CD14-positive monocyte (primary cell): Measurements from ENCODE around the gene TPSG1. TPM values are rescaled to one million over a fixed set of nuclear protein-coding genes. Genes with fewer than 3 reads are reported as not detected.

Experiments used
- DNase-seq, 3 donors: peaks; one replicate each; pipeline ENCODE4 v3.0.0-alpha.2; 2011 to 2022
- H2AFZ ChIP-seq: 2 replicates; pipeline ENCODE4 v1.6.0; 2012; ENCODE audit warnings: mild to moderate bottlenecking, low read depth, low read length, inconsistent platforms; ENCODE audit not compliant: insufficient read depth, poor library complexity, severe bottlenecking
- H3K27ac ChIP-seq, 2 donors: 1 replicate in 1 of 2; 2 replicates in 1 of 2; pipeline ENCODE4 v1.5.1; 2012 to 2013; ENCODE audit warnings: low read length in 2 of 2, control low read depth in 1 of 2, inconsistent platforms in 1 of 2, low read depth in 1 of 2, mild to moderate bottlenecking in 1 of 2
- H3K27me3 ChIP-seq, 2 donors: one replicate each; pipeline versions ENCODE4 v1.6.0 to v1.6.1; 2011 to 2013; ENCODE audit warnings: low read length in 2 of 2; ENCODE audit not compliant: control insufficient read depth in 2 of 2, insufficient read depth in 2 of 2
- H3K36me3 ChIP-seq, 2 donors: replicated peaks in 1 of 2; 1 replicate in 1 of 2; 2 replicates in 1 of 2; pipeline versions ENCODE4 v1.5.1 to v1.6.1; 2012 to 2013; ENCODE audit warnings: low read length in 2 of 2, control low read depth in 1 of 2, inconsistent platforms in 1 of 2, mild to moderate bottlenecking in 1 of 2; ENCODE audit not compliant: insufficient read depth in 2 of 2, control insufficient read depth in 1 of 2
- H3K4me1 ChIP-seq, 2 donors: 1 replicate in 1 of 2; 2 replicates in 1 of 2; pipeline versions ENCODE4 v1.5.1 to v1.6.1; 2012 to 2013; ENCODE audit warnings: low read length in 2 of 2, control low read depth in 1 of 2, inconsistent platforms in 1 of 2, mild to moderate bottlenecking in 1 of 2, moderate library complexity in 1 of 2; ENCODE audit not compliant: insufficient read depth in 2 of 2, control insufficient read depth in 1 of 2
- H3K4me2 ChIP-seq: replicated peaks from 2 replicates; pipeline ENCODE3; 2012; ENCODE audit warnings: low read length, moderate library complexity, mild to moderate bottlenecking; ENCODE audit not compliant: poor library complexity, severe bottlenecking; ENCODE audit errors: extremely low read depth
- H3K4me3 ChIP-seq, 3 experiments: fragments of 200-600 bp in 1 of 3; sonication (generic) in 1 of 3; replicated peaks in 1 of 3; 1 replicate in 2 of 3; 2 replicates in 1 of 3; pipeline ENCODE4 v1.5.1; 2011 to 2013; ENCODE audit warnings: low read length in 3 of 3, mild to moderate bottlenecking in 3 of 3, control low read depth in 2 of 3, low read depth in 2 of 3, inconsistent platforms in 1 of 3, moderate library complexity in 1 of 3
- H3K79me2 ChIP-seq: 2 replicates; pipeline ENCODE4 v1.6.0; 2012; ENCODE audit warnings: mild to moderate bottlenecking, control low read depth, inconsistent platforms, low read length, moderate library complexity; ENCODE audit not compliant: insufficient read depth
- H3K9ac ChIP-seq: 2 replicates; pipeline ENCODE4 v1.6.0; 2017; ENCODE audit warnings: low read length, mild to moderate bottlenecking; ENCODE audit not compliant: insufficient read depth, poor library complexity, severe bottlenecking
- H3K9me3 ChIP-seq, 2 donors: replicated peaks in 1 of 2; 1 replicate in 1 of 2; 2 replicates in 1 of 2; pipeline versions ENCODE4 v1.5.1 to v1.6.1; 2012 to 2013; ENCODE audit warnings: low read length in 2 of 2, control low read depth in 1 of 2; ENCODE audit not compliant: control insufficient read depth in 1 of 2, insufficient read depth in 1 of 2
- H4K20me1 ChIP-seq: 2 replicates; pipeline ENCODE4 v1.6.0; 2012; ENCODE audit warnings: mild to moderate bottlenecking, low read length, control low read depth, moderate library complexity; ENCODE audit not compliant: insufficient read depth
- H3K27ac Mint-ChIP-seq, 7 donors: one replicate each; pipeline ENCODE4 v1.8.0; 2020; ENCODE audit warnings: mild to moderate bottlenecking in 7 of 7, mixed read lengths in 7 of 7, moderate library complexity in 6 of 7, inconsistent platforms in 2 of 7
- H3K27me3 Mint-ChIP-seq, 3 donors: one replicate each; pipeline ENCODE4 v1.8.0; 2021 to 2022; ENCODE audit warnings: low read depth in 3 of 3, mild to moderate bottlenecking in 3 of 3, mixed read lengths in 3 of 3, moderate library complexity in 3 of 3, inconsistent platforms in 1 of 3
- H3K36me3 Mint-ChIP-seq, 2 donors: one replicate each; pipeline ENCODE4 v1.8.0; 2020; ENCODE audit warnings: mixed read lengths in 2 of 2, inconsistent platforms in 1 of 2, mild to moderate bottlenecking in 1 of 2
- H3K4me1 Mint-ChIP-seq: one replicate; pipeline ENCODE4 v1.8.0; 2020; ENCODE audit warnings: mild to moderate bottlenecking, mixed read lengths
- H3K4me3 Mint-ChIP-seq, 2 donors: one replicate each; pipeline ENCODE4 v1.8.0; 2020; ENCODE audit warnings: mild to moderate bottlenecking in 2 of 2, mixed read lengths in 2 of 2, moderate library complexity in 1 of 2
- H3K9me3 Mint-ChIP-seq, 7 donors: one replicate each; pipeline ENCODE4 v1.8.0; 2020 to 2022; ENCODE audit warnings: mixed read lengths in 7 of 7, mild to moderate bottlenecking in 6 of 7, moderate library complexity in 6 of 7, inconsistent platforms in 2 of 7
- CTCF ChIP-seq: fragments of 200-600 bp; IDR thresholded peaks from one replicate; pipeline ENCODE4 v1.8.0; 2022; ENCODE audit warnings: antibody characterized with exemption, mild to moderate bottlenecking
- WGBS: methylation state at CpG from one replicate; pipeline ENCODE4 v1.1.5; 2013; ENCODE audit warnings: missing lambda C conversion rate; ENCODE audit not compliant: insufficient coverage; 5-methylcytosine and 5-hydroxymethylcytosine counted together
- intact Hi-C, 2 donors: fragments of 100-400 bp; cut with micrococcal nuclease; formaldehyde crosslinking; loops; one replicate each; pipeline versions ENCODE4 v1.15.0 to v1.15.1; 2023
- polyA plus RNA-seq, 3 donors: library from polyadenylated mRNA; depleted of rRNA in 1 of 3; unstranded in 2 of 3; stranded (reverse) in 1 of 3; fragments of 300-500 nt in 2 of 3; fragments of >200 nt in 1 of 3; fragmentation: Illumina TruSeq in 2 of 3; gene quantifications; 1 replicate in 2 of 3; 2 replicates in 1 of 3; pipeline ENCODE4 v1.2.3, GENCODE V29; 2012 to 2021

TPSG1 gene
- polyA plus RNA-seq, 3 donors, result not detected

GRCh38 chr16:1258225-1258600 is 33.1 kb upstream of the TPSG1 start:
- H3K4me1 ChIP-seq, result no peaks in the 10 kb centered on the region
- peaks cover 0 to 41% of the 10 kb centered on the region in 2 donors for H3K27me3 ChIP-seq
- H3K79me2 ChIP-seq, result no peaks in the 10 kb centered on the region
- H3K4me2 ChIP-seq, result no peak overlapping the region
- H3K9me3 Mint-ChIP-seq, result peaks cover 0 to 4% (median 0%) of the 10 kb centered on the region in 7 donors
- no peak overlapping the region for H3K4me3 ChIP-seq
- peaks cover 28 to 54% (median 30%) of the 10 kb centered on the region in 3 donors for H3K27me3 Mint-ChIP-seq
- no peak overlapping the region for H3K4me3 Mint-ChIP-seq
- no peak for DNase-seq
- no peaks in the 10 kb centered on the region for H3K9me3 ChIP-seq
- H3K36me3 Mint-ChIP-seq, result no peaks in the 10 kb centered on the region
- H3K27ac ChIP-seq, result no peak overlapping the region
- WGBS, result 82% methylated on average over 10 of the region's 12 CpGs
- H3K9ac ChIP-seq, result no peak overlapping the region
- H3K36me3 ChIP-seq, result no peaks in the 10 kb centered on the region
- no peak for TF ChIP-seq CTCF
- no peak overlapping the region for H2AFZ ChIP-seq
- no peaks in the 10 kb centered on the region for H4K20me1 ChIP-seq
- H3K27ac Mint-ChIP-seq, result no peak overlapping the region
- H3K4me1 Mint-ChIP-seq, result peaks cover 4% of the 10 kb centered on the region
- intact Hi-C loops, result no loop called here

DNA sequence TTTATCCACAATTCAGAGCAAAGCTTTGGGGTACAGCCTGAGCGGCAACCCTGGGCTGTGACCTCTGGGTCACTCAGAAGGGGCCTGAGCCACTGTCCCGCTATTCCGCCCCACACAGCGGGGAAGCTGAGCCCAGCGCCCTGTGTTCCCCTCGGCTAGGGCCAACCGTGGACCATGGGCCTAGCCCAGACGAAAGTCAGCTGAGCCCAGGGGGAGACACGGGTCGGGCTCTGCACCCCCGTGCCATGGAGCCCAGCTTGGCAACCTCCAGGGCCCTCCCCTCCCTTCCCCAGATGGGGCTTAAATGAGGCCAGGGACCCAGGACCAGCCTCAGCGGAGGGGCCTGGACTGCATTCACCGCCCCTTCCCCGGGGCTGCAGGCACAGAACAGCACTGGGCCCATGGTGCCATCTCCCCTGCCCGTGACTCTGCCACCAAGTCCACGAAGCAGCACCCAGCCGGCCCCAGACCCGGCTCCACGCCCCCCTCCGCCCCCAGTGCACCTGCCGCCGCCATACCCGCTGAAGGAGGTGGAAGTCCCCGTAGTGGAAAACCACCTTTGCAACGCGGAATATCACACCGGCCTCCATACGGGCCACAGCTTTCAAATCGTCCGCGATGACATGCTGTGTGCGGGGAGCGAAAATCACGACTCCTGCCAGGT is 32.6 kb upstream of the TPSG1 start:
- Histone ChIP-seq H3K27ac (no peak overlapping the region), H2AFZ (no peak overlapping the region), H3K27me3 (peaks cover 0 to 38% of the 10 kb centered on the region in 2 donors), H3K4me3 (no peak overlapping the region), H3K9ac (no peak overlapping the region), H3K79me2 (no peaks in the 10 kb centered on the region), H4K20me1 (no peaks in the 10 kb centered on the region), H3K4me1 (no peaks in the 10 kb centered on the region), H3K9me3 (no peaks in the 10 kb centered on the region), H3K4me2 (no peak overlapping the region), H3K36me3 (no peaks in the 10 kb centered on the region)
- Mint-ChIP-seq H3K9me3 (peaks cover 0 to 4% (median 0%) of the 10 kb centered on the region in 7 donors), H3K4me1 (peaks cover 4% of the 10 kb centered on the region), H3K27me3 (peaks cover 28 to 49% (median 28%) of the 10 kb centered on the region in 3 donors), H3K27ac (no peak overlapping the region), H3K36me3 (no peaks in the 10 kb centered on the region), H3K4me3 (no peak overlapping the region)
- no peak for DNase-seq
- intact Hi-C loops, result no loop called here
- no peak for TF ChIP-seq CTCF
- 86% methylated on average over 33 of the region's 34 CpGs for WGBS
